ENCODE results near the gene SERINC2.
"Not testable (repeated sequence)": the region's sequence is repeated elsewhere in the genome, so short reads cannot be mapped to it uniquely, and the experiment has no call there.

The SERINC2 gene

GRCh38 chr1:31383967-31384366, 29.0 kb upstream of the SERINC2 start:
- ATAC-seq (no peak), DNase-seq (no peak)

GRCh38 chr1:31386576-31387243, 26.3 kb upstream of the SERINC2 start:
- not testable (repeated sequence) for ATAC-seq, DNase-seq

GRCh38 chr1:31387612-31388011, 25.4 kb upstream of the SERINC2 start:
- ATAC-seq (no peak), DNase-seq (no peak)

DNA sequence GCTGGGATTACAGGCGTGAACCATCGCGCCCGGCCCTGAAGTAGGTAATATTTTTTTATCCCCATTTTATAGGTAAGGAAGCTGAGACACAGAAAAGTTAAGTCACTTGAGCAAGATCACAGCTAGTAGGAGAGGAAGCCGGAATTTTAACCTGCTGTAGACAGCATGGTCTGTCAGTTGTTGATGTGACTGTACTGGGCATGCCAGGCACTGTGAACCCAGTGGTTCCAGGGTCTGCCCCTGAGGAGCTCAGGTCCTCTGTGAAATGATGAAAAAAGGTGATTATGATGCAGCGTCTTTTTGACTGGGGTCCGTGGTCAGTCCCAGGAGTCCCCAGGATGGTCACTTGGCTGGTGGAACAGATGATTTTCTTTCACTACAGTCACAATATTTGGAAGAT, 23.4 kb upstream of the SERINC2 start:
- DNase-seq: no peak
- ATAC-seq: no peak

- ATAC-seq: no peak
- DNase-seq: no peak
Measured at GRCh38 chr1:31390071-31390470, 22.9 kb upstream of the SERINC2 start.

- no peak for ATAC-seq
- no peak for DNase-seq
Measured at GRCh38 chr1:31393463-31393862, 19.6 kb upstream of the SERINC2 start.

- peak; percentile 91 for DNase-seq
- peak; percentile 94 for ATAC-seq
Measured at GRCh38 chr1:31394584-31395193, 18.3 kb upstream of the SERINC2 start.

DNA sequence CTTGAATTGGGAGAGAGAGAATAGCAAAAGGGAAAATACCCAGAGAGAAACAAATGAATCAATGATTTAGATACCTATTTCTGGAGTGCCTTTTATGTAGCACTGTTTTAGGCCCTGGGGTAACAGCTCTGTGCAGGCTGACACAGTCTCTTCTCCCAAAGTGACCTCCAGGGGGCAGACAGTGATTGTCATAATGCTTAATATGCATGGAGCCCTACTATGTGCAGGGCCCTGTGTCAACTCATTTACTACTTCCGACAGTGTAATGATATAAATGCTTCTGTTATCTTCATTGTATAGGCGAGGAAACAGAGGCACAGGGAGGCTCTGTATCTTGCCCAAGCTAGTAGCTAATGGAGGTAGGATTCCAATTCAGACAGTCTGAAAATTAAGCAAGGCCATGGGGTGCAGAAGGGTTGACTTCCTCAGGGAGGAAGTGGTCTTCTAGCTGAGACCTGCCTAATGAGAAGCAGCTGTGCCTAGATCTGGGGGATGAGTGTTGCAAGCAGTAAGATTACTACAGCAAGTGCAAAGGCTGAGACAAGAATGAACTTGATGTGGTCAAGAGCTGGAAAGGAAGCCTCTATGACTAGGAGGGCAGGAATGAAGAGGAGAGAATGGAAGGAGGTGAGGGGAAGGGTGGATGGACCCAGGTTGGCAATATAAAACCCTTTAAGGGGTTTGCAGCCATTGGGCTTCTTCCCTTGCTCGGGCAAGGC, 16.2 kb upstream of the SERINC2 start:
- DNase-seq: no peak

DNA sequence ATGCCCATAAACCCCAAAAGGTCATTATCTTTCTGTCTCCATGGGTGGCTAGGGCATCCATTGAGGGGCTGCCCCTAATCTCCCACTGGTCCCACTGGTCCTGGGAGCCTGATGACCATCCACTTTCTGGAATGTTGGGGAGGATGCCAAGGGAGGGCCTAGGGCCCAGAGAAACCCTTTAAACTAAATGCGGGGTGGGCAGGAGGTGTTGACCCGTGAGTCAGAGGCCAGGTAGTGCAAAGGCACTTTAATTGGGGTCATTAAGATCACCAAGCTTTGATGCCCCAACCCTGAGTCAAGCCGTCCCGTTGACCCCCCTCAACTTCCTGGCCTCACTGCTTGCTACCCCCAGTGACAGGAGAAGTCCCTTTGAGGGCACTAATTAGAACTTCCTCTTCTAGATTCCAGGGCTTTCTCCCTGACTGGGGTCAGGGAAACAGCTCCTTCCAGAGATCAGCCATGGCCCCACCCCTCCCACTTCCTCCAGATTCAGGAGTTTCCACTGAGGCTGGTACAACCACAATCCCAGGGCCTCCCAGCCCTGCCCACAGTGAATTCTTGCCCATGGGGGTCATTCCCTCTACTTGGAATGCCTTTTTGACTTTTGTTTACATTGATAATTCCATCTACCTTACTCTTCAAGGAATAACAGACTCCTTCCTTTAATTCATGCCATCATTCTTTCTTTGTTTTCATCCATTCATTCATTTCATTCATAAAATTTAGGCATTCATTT, 15.5 kb upstream of the SERINC2 start:
- ATAC-seq (no peak), DNase-seq (no peak)

More for the DNA sequence above, 16.2 kb upstream of the SERINC2 start:
- no peak for ATAC-seq

- ATAC-seq: no peak
Measured at GRCh38 chr1:31398246-31398645, 14.8 kb upstream of the SERINC2 start.

GRCh38 chr1:31399976-31400375, 13.0 kb upstream of the SERINC2 start:
- no peak for ATAC-seq
- DNase-seq: no peak

More at GRCh38 chr1:31398246-31398645, 14.8 kb upstream of the SERINC2 start:
- no peak for DNase-seq

DNA sequence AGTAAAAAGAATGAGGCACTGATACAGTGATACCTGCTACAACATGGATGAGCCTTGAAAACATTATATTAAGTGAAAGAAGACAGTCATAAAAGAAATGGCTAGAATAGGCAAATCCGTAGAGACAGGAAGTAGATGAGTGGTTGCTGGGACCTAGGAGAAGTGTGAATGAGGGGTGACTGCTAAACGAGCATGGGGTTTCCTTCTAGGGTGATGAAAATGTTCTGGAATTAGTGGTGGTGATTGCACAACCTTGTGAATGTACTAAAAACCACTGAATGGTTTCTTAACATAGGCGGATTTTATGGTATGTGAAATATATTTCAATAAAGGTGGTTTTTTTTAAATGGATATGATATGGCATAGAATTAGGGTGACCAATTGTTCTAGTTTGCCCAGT, 12.6 kb upstream of the SERINC2 start:
- DNase-seq (no peak), ATAC-seq (no peak)

- DNase-seq (no peak), ATAC-seq (no peak)
Measured at GRCh38 chr1:31401241-31401640, 11.8 kb upstream of the SERINC2 start.

DNA sequence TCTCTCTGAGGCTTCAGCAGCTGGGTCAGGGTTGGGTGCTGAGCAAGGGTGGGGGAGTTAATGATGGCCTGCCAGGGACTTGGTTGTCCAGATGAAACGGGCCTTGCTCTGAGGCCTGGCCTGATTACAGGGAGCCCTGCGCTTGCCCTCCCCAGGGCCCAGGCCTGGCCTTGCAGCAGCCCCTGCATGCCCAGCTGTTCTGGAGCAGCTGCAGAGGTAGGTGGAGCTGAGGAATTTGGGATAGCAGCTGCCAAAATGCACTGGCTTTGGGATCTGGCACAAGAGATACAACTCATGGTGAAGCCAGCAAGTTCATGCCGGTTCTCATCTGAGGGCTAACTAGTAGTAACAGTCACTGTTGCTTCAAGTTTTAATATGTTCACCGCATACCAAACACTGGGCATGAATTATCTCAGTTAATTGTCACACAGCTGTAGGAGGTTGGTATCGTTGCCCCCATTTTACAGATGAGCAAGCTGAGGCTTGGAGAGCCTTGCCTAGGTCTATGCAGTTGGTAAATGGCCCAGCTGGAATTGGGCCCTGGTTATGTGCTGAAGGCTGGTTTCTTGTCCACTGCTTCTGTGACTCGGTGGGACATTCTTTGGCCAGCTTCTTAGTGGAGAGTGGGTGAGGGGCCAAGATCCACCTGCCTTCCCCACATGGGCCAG, 7.3 kb upstream of the SERINC2 start:
- no peak for DNase-seq
- ATAC-seq: no peak

DNA sequence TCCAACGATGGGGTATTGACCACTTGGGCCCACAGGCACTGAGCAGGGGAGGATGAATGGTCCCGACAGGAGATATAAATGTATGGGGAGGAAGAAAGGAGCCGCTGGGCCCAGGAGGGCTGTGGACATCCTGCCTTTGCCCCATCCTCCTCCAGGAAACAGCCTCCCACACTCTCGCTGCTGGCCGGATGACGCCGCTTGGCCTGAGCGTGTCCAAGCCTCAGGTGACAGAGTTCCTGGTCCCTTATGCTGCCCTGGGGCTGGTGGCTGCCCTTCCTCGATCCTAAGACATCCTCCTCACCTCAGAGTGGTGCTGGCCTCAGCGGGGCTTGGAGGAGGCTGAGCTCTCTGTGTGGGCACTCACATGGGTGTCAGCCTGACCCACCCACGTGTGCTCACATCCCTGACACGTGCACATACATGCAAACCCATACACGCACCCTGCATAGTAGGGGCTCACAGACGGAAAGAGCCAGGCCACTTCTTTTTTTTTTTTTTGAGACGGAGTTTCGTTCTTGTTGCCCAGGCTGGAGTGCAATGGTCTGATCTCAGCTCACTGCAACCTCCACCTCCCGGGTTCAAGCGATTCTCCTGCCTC, 5.9 kb upstream of the SERINC2 start:
- DNase-seq (no peak), ATAC-seq (no peak)

DNA sequence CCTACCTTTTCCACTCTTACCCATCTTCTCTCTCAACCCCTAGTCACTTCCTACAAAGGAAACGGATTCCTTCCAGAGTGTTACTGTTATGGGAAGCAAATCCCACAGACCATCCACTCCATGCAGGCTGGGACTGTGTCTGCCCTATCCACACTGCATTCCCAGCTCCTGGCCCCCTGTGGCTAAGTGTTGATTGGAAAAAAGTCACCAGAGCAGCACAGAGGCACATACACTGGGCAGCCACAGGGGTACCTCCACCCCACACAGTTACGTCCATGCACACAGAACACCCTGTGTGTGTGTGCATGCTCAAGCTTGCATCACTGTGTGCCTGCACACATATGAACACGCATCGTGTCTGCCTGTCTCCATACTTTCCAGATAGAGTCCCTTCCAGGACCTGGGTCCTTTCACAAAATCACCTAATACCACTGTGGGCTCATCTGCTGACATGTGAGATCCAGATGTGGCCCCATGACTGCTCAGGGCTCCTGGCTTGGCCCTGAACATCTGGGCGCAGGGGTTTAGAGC, 4.2 kb upstream of the SERINC2 start:
- DNase-seq: no peak
- no peak for ATAC-seq

DNA sequence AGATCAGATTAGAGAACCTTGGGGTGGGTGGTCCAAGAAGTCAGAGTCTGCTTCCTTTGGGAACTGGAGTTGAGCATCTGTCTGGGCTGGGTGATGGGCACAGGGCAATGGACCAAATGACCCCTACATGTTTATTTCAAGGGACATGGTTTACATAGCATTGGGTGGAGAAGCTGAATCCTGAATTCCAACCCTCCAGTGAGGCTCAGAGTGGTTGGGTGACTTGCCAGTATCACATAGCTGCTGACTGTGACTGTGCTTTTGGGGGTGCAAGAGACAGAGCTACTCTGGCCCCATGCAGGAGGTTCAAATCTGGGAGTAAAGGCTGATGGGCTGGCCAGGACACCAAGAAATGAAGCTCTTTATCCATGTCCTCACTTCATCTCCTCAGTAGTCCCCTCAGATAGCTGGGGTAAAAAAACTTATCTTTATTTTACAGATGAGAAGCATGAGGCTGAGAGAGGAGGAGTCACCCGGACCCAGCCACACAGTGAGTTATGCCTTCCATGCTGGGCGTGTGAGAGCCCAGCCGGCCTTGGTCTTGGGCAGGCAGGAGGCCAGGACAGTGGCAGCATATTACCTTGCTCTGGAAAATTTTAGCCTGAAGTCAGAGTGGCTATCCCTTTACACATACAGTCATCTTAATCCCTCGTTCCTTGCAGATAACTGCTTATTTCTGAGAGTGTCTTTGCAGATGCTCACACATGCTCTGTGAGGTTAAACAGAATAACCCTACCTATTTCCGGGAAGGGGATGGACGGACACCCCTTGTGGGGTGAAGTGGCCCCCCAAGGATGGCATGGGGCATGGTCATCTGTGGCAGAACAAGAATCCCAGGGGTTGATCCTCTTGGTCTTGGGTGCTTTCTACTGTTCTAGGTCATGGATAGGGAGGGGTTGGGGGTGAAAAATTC, 2.8 kb upstream of the SERINC2 start:
- ATAC-seq: no peak
- no peak for DNase-seq

GRCh38 chr1:31410871-31411270, 2.1 kb upstream of the SERINC2 start:
- no peak for DNase-seq
- ATAC-seq: no peak

DNA sequence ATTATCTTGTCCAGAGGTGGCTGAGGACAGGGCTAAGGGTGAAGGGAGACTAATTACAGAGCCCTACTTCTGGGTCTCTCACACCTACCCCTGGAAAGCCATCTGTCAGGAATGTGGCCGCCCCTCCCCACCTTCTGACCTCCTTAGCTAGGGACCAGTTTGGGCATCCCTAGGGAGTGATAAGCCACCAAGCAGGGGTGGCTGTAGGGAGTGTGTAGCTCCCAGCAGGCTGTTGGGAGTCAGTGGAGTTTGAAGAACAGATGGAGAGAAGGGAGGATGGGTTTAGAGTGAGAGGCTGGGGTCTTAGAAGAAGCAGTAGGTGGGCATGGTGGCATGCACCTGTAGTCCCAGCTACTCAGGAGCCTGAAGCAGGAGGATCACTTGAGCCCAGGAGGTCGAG, 808 bp upstream of the SERINC2 start:
- no peak for ATAC-seq
- DNase-seq: no peak

DNA sequence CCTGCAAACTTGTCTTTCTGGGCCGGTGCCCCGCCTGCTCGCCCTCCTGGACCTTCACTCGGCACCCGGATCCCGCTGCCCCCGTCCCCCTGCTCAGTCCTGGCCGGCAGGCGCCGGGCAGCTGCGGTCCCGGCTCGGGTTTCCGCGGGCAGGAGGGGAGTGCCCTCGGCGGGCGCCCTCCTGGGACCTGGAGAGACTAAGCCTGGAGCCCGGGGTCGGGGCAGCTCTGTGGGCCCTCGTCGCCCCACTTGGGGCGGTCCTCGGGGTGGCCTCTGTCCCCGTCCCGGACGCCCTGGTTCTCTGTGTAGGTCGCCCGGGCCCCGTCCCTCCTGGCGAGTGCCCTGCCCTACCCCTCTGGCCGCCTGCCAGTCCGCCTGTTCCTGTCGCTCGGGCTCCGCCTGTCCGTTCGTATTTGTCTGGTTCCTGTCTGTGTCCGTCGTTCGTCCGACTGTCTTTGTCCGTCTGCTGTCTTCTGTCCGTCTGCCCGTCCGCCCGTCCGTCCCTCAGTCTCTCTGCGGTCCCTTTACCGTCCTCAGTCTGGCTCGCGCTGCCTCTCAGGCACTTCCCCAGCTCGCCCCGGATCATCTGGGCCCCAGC, 490 bp downstream of the SERINC2 start:
- peak; percentile 19 for DNase-seq
- ATAC-seq: peak; percentile 34
